Measurements from ENCODE around the gene WNT7A. TPM values are rescaled to one million over a fixed set of nuclear protein-coding genes. Genes with fewer than 3 reads are reported as not detected.

The WNT7A gene
- total RNA-seq, 1 experiment from 2014 or later, result 0.34 TPM

DNA sequence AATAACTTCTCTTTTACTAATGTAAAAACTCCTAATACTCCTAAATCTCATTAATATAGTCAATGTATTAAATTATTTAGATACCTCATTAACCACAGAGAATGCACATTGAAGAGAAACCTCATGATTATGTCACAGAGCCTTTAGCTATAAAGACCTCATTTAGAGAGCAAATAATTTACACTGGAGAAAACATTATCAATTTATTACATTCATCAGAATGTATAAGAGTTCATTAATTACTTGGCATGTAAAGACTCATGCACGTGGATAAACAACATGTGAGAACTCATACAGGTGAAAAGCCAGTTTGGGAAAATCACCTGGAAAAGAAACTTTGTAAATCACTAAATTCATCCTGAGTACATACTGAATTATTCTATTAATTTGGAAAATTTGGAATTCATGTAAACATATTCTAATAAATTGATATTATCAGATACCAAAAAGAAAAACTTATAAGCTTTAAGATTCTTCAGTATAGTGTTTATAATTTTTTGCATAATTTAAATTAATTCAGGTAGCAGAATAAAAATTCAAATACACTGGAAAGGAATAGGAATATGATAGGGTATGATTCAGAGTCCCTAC lies 22.9 kb upstream of the WNT7A start:
- RAD21 ChIA-PET (ENCODE audit: low non-redundant PET in 1 of 2, low total read pairs in 2 of 2, uncharacterized antibody in 2 of 2, unreplicated experiment in 2 of 2), result no interaction called here
- Histone ChIP-seq H3K27ac (ENCODE audit: low read depth, low read length) (no peak overlapping the region), H3K4me1 (ENCODE audit: control insufficient read depth in 1 of 2, insufficient read depth in 2 of 2, low read length in 2 of 2) (no peaks in the 10 kb centered on the region), H4K20me1 (ENCODE audit: insufficient read depth) (no peaks in the 10 kb centered on the region), H3K4me3 (replicated peaks in 1 of 2; ENCODE audit: low read depth in 1 of 2, low read length in 2 of 2) (no peak overlapping the region), H3K9me2 (ENCODE audit: insufficient read depth) (no peaks in the 10 kb centered on the region), H3K79me2 (ENCODE audit: insufficient read depth, low read length) (no peaks in the 10 kb centered on the region), H3K36me3 (ENCODE audit: control insufficient read depth in 1 of 2, insufficient read depth in 2 of 2, low read length in 2 of 2) (no peaks in the 10 kb centered on the region), H3K27me3 (ENCODE audit: insufficient read depth, low read length) (no peaks in the 10 kb centered on the region), H3K9ac (ENCODE audit: low read length) (no peak overlapping the region), H3K4me2 (ENCODE audit: low read length) (no peak overlapping the region), H2AFZ (ENCODE audit: low read depth, low read length, poor library complexity, severe bottlenecking) (no peak overlapping the region), H3K9me3 (ENCODE audit: control insufficient read depth in 1 of 2, insufficient read depth in 1 of 2, low read depth in 1 of 2, low read length in 2 of 2) (peaks cover 0 to 15% of the 10 kb centered on the region in 2 experiments; a peak in 2 of 4 replicates)
- TF ChIP-seq RAD21 (IDR thresholded peaks at IDR 0.05; ENCODE audit: low read depth), result no peak
- peak; percentile 88 for TF ChIP-seq ZNF274 (IDR thresholded peaks at IDR 0.05; ENCODE audit: low read depth, low read length)
- intact Hi-C loops (cut with micrococcal nuclease), result no loop called here
- DNase-seq (ENCODE audit: low read depth, low spot score), result no peak
- CTCF ChIA-PET, result no interaction called here
- POLR2A ChIA-PET, result no interaction called here
- no peak for ATAC-seq
- BruUV-seq (replicated peaks), result no TSS peak

DNA sequence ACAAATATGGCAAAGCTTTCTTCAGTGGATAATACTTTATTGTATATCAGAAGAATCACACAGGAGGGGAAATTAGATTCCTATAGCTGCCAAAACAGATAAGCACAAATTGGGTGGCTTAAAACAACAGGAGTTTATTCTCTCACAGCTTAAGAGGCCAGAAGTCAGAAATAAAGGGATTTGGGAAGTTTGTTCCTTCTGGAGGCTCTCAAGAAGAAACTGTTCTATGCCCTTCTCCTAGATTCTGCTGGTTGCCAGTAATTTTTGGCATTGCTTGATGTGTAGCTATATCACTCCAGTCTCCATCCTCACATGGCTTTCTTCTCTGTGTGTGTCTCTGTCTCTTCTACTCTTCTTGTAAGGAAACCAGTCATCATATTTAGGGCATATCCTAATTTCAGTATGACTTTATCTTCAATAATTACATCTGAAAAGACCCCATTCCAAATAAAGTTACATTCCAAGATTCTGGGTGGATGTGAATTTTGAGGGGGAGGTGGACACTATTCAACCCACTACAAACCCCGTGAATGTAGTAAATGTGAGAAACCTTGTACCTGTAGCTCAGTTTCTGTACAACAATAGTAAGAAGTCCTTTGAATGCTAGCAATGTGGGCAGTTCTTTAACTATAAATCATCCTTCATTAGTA lies 22.2 kb upstream of the WNT7A start:
- RAD21 ChIA-PET (ENCODE audit: low non-redundant PET in 1 of 2, low total read pairs in 2 of 2, uncharacterized antibody in 2 of 2, unreplicated experiment in 2 of 2), result no interaction called here
- Histone ChIP-seq H3K27me3 (ENCODE audit: insufficient read depth, low read length) (no peaks in the 10 kb centered on the region), H2AFZ (ENCODE audit: low read depth, low read length, poor library complexity, severe bottlenecking) (no peak overlapping the region), H3K9me2 (ENCODE audit: insufficient read depth) (no peaks in the 10 kb centered on the region), H3K36me3 (ENCODE audit: control insufficient read depth in 1 of 2, insufficient read depth in 2 of 2, low read length in 2 of 2) (no peaks in the 10 kb centered on the region), H3K79me2 (ENCODE audit: insufficient read depth, low read length) (no peaks in the 10 kb centered on the region), H3K4me1 (ENCODE audit: control insufficient read depth in 1 of 2, insufficient read depth in 2 of 2, low read length in 2 of 2) (no peaks in the 10 kb centered on the region), H3K9me3 (ENCODE audit: control insufficient read depth in 1 of 2, insufficient read depth in 1 of 2, low read depth in 1 of 2, low read length in 2 of 2) (peaks cover 0 to 15% of the 10 kb centered on the region in 2 experiments; a peak in 2 of 4 replicates), H3K4me2 (ENCODE audit: low read length) (no peak overlapping the region), H4K20me1 (ENCODE audit: insufficient read depth) (no peaks in the 10 kb centered on the region), H3K27ac (ENCODE audit: low read depth, low read length) (no peak overlapping the region), H3K4me3 (replicated peaks in 1 of 2; ENCODE audit: low read depth in 1 of 2, low read length in 2 of 2) (no peak overlapping the region), H3K9ac (ENCODE audit: low read length) (no peak overlapping the region)
- ATAC-seq, result no peak
- intact Hi-C loops (cut with micrococcal nuclease), result no loop called here
- POLR2A ChIA-PET, result no interaction called here
- DNase-seq (ENCODE audit: low read depth, low spot score), result no peak
- CTCF ChIA-PET, result no interaction called here
- no TSS peak for BruUV-seq (replicated peaks)
- no peak for TF ChIP-seq YY1 (IDR thresholded peaks at IDR 0.05; ENCODE audit: extremely low read depth, insufficient replicate concordance, low read depth, low read length)
- TF ChIP-seq, protein P1, sequence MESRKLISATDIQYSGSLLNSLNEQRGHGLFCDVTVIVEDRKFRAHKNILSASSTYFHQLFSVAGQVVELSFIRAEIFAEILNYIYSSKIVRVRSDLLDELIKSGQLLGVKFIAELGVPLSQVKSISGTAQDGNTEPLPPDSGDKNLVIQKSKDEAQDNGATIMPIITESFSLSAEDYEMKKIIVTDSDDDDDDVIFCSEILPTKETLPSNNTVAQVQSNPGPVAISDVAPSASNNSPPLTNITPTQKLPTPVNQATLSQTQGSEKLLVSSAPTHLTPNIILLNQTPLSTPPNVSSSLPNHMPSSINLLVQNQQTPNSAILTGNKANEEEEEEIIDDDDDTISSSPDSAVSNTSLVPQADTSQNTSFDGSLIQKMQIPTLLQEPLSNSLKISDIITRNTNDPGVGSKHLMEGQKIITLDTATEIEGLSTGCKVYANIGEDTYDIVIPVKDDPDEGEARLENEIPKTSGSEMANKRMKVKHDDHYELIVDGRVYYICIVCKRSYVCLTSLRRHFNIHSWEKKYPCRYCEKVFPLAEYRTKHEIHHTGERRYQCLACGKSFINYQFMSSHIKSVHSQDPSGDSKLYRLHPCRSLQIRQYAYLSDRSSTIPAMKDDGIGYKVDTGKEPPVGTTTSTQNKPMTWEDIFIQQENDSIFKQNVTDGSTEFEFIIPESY (IDR thresholded peaks at IDR 0.05; ENCODE audit: extremely low read depth, insufficient replicate concordance, low read length), result no peak
- TF ChIP-seq, protein P2, sequence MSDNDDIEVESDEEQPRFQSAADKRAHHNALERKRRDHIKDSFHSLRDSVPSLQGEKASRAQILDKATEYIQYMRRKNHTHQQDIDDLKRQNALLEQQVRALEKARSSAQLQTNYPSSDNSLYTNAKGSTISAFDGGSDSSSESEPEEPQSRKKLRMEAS (IDR thresholded peaks at IDR 0.05), result no peak
- no peak for TF ChIP-seq ZNF274 (IDR thresholded peaks at IDR 0.05; ENCODE audit: low read depth, low read length)
- TF ChIP-seq, protein P3, sequence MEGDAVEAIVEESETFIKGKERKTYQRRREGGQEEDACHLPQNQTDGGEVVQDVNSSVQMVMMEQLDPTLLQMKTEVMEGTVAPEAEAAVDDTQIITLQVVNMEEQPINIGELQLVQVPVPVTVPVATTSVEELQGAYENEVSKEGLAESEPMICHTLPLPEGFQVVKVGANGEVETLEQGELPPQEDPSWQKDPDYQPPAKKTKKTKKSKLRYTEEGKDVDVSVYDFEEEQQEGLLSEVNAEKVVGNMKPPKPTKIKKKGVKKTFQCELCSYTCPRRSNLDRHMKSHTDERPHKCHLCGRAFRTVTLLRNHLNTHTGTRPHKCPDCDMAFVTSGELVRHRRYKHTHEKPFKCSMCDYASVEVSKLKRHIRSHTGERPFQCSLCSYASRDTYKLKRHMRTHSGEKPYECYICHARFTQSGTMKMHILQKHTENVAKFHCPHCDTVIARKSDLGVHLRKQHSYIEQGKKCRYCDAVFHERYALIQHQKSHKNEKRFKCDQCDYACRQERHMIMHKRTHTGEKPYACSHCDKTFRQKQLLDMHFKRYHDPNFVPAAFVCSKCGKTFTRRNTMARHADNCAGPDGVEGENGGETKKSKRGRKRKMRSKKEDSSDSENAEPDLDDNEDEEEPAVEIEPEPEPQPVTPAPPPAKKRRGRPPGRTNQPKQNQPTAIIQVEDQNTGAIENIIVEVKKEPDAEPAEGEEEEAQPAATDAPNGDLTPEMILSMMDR (IDR thresholded peaks at IDR 0.05 in 2 of 3, conservative IDR thresholded peaks at IDR 0.05 in 1 of 3; ENCODE audit: borderline replicate concordance in 1 of 3, insufficient read depth in 1 of 3, low read depth in 2 of 3, low read length in 2 of 3), result no peak
- TF ChIP-seq EGR1 (IDR thresholded peaks at IDR 0.05; ENCODE audit: low read depth), result no peak
- no peak for TF ChIP-seq TCF7L2 (IDR thresholded peaks at IDR 0.05; ENCODE audit: borderline replicate concordance, extremely low read depth, insufficient read depth, insufficient read length)
- no peak for TF ChIP-seq SP1 (IDR thresholded peaks at IDR 0.05; ENCODE audit: low read depth)
- no peak for TF ChIP-seq ZFX (IDR thresholded peaks at IDR 0.05)
- TF ChIP-seq, protein P4, sequence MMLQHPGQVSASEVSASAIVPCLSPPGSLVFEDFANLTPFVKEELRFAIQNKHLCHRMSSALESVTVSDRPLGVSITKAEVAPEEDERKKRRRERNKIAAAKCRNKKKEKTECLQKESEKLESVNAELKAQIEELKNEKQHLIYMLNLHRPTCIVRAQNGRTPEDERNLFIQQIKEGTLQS (IDR thresholded peaks at IDR 0.05), result no peak
- no peak for TF ChIP-seq EZH2phosphoT487 (IDR thresholded peaks at IDR 0.05; ENCODE audit: borderline replicate concordance)
- TF ChIP-seq ELF1 (IDR thresholded peaks at IDR 0.05; ENCODE audit: borderline replicate concordance, low read depth), result no peak
- TF ChIP-seq CEBPB (IDR thresholded peaks at IDR 0.05; ENCODE audit: low read depth), result no peak
- no peak for TF ChIP-seq CBX3 (IDR thresholded peaks at IDR 0.05; ENCODE audit: low read depth)
- TF ChIP-seq SIN3A (IDR thresholded peaks at IDR 0.05; ENCODE audit: low read depth), result no peak
